ENCODE data around the gene GMIP.

Gene GMIP

DNA sequence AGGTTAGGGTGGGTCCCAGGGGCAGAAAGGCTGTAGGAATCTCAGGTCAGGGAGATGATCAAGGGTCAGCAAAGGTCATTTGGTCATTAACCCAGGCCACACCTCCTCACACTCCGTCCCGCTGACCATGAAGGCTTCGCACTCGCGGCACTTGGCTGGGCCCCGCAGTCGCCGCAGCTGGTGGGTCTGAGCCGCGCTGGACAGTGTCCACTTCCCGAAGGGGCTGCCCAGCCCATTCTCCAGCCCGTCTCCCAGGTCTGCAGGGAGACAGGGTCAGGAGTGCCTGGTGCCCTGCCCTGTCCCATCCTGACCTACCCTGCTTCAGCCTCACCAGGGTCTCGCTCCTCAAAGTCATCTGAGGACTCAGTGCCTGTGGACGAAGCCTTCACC lies 8.1 kb downstream of the GMIP start:
- DNase-seq (ENCODE audit: low spot score) (no peak), ATAC-seq (ENCODE audit: low read depth) (no peak)
- no peak overlapping the region for H3K4me3 ChIP-seq (ENCODE audit: severe bottlenecking)
- H3K27ac ChIP-seq (ENCODE audit: poor library complexity, severe bottlenecking): no peak overlapping the region
- no peaks in the 10 kb centered on the region for H3K9me3 ChIP-seq (ENCODE audit: severe bottlenecking)
- H3K36me3 ChIP-seq (ENCODE audit: low read depth): peaks cover 9% of the 10 kb centered on the region
- TF ChIP-seq, protein P1, sequence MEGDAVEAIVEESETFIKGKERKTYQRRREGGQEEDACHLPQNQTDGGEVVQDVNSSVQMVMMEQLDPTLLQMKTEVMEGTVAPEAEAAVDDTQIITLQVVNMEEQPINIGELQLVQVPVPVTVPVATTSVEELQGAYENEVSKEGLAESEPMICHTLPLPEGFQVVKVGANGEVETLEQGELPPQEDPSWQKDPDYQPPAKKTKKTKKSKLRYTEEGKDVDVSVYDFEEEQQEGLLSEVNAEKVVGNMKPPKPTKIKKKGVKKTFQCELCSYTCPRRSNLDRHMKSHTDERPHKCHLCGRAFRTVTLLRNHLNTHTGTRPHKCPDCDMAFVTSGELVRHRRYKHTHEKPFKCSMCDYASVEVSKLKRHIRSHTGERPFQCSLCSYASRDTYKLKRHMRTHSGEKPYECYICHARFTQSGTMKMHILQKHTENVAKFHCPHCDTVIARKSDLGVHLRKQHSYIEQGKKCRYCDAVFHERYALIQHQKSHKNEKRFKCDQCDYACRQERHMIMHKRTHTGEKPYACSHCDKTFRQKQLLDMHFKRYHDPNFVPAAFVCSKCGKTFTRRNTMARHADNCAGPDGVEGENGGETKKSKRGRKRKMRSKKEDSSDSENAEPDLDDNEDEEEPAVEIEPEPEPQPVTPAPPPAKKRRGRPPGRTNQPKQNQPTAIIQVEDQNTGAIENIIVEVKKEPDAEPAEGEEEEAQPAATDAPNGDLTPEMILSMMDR (IDR thresholded peaks at IDR 0.05; ENCODE audit: poor library complexity, severe bottlenecking): no peak
- H3K4me1 ChIP-seq (ENCODE audit: insufficient read depth, poor library complexity, severe bottlenecking): no peaks in the 10 kb centered on the region
- no peaks in the 10 kb centered on the region for H3K27me3 ChIP-seq (ENCODE audit: insufficient read depth, poor library complexity, severe bottlenecking)

DNA sequence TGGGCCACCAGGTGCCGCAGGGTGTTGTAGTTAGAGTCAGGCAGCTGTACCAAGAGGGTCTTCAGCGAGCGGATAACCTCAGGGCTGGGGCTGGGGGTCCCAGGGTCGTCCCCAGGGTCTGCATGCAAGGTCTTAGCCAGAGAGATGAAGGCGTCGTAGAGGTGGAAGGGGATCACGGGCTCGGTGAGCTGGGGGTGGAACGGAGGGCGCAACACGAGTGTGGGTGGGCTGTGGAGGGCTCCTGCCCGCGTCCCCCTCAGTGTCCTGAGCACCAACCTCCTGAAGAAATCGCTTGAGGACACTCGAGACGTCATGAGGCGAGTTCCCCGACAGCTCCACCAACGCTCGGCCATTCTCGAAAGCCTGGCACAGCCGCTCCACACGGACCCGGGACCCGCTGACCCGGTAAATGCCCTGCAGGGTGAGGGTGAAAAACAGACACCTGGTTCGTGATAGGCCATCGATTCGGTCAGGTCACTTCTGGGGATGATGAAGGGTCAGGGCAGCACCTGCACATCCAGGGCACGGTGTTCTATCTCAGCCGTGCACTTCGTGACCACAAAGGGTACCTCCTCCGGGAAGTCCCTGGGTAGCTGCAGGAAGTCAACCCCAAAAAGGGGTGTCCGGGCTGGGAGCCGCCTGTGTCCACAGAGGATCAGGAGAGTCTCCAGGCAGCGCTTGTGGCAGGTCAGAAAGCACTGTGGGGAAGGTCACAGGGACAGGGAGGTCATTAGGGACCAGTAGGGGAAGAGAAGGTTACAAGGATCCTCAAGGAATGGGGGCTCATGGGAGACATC lies 8.7 kb downstream of the GMIP start:
- Histone ChIP-seq H3K9me3 (ENCODE audit: severe bottlenecking) (no peaks in the 10 kb centered on the region), H3K27me3 (ENCODE audit: insufficient read depth, poor library complexity, severe bottlenecking) (no peaks in the 10 kb centered on the region), H3K36me3 (ENCODE audit: low read depth) (peaks cover 9% of the 10 kb centered on the region), H3K27ac (ENCODE audit: poor library complexity, severe bottlenecking) (no peak overlapping the region), H3K4me1 (ENCODE audit: insufficient read depth, poor library complexity, severe bottlenecking) (no peaks in the 10 kb centered on the region), H3K4me3 (ENCODE audit: severe bottlenecking) (no peak overlapping the region)
- no peak for DNase-seq (ENCODE audit: low spot score)
- no peak for ATAC-seq (ENCODE audit: low read depth)
- TF ChIP-seq, protein P1 (IDR thresholded peaks at IDR 0.05; ENCODE audit: poor library complexity, severe bottlenecking): no peak

DNA sequence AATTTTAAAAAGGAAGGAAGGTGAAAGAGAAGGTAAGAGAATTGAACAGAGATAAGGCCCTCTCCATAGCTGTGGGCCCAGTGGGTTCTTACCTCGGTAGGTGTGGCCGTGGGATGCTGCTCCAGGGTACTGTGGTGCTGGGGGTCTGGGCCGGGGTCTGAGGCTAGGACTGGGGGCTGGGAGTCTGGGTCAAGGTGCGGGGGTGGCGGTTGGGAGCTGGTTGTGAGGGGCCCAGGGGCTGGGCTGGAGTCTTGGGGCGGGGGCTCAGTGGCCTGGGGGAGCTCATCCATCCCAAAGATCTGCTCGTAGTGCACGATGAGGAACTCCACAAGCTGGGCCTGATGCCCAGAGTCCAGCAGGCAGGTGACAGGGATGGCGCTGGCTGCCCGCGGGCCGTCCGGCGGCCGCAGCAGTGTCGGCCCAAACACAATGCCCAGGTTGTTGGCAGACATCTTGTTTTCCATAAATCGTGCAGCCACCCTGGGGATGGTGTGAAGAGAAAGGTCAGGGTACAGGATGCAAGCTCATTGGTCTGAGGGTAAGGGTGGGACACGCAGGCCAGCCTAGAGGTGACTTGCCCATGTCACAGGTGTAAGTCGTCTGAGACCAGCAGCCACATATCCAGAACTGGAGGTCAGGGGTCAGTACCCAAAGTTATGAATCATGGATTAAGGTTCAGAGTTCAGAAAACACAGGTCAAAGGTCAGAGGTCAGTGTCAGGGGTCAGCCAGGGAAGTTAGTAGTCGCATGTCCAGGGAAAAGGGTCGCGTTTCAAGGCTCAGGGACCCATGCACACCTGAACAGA lies 9.5 kb downstream of the GMIP start:
- no peaks in the 10 kb centered on the region for H3K9me3 ChIP-seq (ENCODE audit: severe bottlenecking)
- DNase-seq (ENCODE audit: low spot score): no peak
- H3K36me3 ChIP-seq (ENCODE audit: low read depth): peaks cover 9% of the 10 kb centered on the region
- no peak for ATAC-seq (ENCODE audit: low read depth)
- H3K4me1 ChIP-seq (ENCODE audit: insufficient read depth, poor library complexity, severe bottlenecking): no peaks in the 10 kb centered on the region
- no peak overlapping the region for H3K4me3 ChIP-seq (ENCODE audit: severe bottlenecking)
- TF ChIP-seq, protein P1 (IDR thresholded peaks at IDR 0.05; ENCODE audit: poor library complexity, severe bottlenecking): no peak
- no peak overlapping the region for H3K27ac ChIP-seq (ENCODE audit: poor library complexity, severe bottlenecking)
- no peaks in the 10 kb centered on the region for H3K27me3 ChIP-seq (ENCODE audit: insufficient read depth, poor library complexity, severe bottlenecking)

DNA sequence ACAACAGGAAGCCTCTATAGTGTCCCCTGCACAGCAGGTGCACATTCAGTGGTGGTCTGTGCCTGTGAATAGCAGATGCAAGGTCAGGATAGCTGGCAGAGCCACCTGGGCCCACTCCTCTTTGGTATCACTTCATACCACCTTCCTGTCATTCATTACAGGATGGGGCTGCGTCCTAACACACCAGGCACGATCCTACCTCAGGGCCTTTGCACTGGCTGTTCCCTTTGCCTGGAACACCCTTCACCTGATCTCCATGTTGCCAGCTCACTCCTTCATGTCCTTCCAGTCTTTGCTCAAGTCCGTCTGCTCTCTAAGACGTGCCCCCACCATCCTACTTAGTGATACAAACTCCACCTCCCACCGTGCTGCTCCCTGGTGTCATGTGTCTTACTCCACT lies 10.8 kb downstream of the GMIP start:
- no peak overlapping the region for H3K4me3 ChIP-seq (ENCODE audit: severe bottlenecking)
- no peaks in the 10 kb centered on the region for H3K4me1 ChIP-seq (ENCODE audit: insufficient read depth, poor library complexity, severe bottlenecking)
- TF ChIP-seq, protein P1 (IDR thresholded peaks at IDR 0.05; ENCODE audit: poor library complexity, severe bottlenecking): no peak
- peaks cover 9% of the 10 kb centered on the region for H3K36me3 ChIP-seq (ENCODE audit: low read depth)
- no peak overlapping the region for H3K27ac ChIP-seq (ENCODE audit: poor library complexity, severe bottlenecking)
- H3K27me3 ChIP-seq (ENCODE audit: insufficient read depth, poor library complexity, severe bottlenecking): no peaks in the 10 kb centered on the region
- ATAC-seq (ENCODE audit: low read depth): no peak
- DNase-seq (ENCODE audit: low spot score): no peak
- no peaks in the 10 kb centered on the region for H3K9me3 ChIP-seq (ENCODE audit: severe bottlenecking)
